ENCODE results near the gene SYAP1. TPM values are rescaled to one million over a fixed set of nuclear protein-coding genes. Genes with fewer than 3 reads are reported as not detected.

The SYAP1 gene
- total RNA-seq, 4 donors from 2014 or later, result 25.4 to 39.1 (median 30.4) TPM

- peaks cover 0 to 91% of the 10 kb centered on the region in 2 donors for H3K36me3 ChIP-seq
- no peaks in the 10 kb centered on the region for H3K9me3 ChIP-seq
- no peak overlapping the region for H3K4me3 ChIP-seq
- no peaks in the 10 kb centered on the region for H3K4me1 ChIP-seq
- ATAC-seq, result no peak
- no peak for TF ChIP-seq POLR2AphosphoS5 (IDR thresholded peaks at IDR 0.05)
- WGBS, 2 donors (ENCODE audit: low coverage in 1 of 2), result no CpG with 5 or more reads among the region's 5 CpGs
- no peaks in the 10 kb centered on the region for H3K27me3 ChIP-seq
- no peak overlapping the region for H3K27ac ChIP-seq
Measured at GRCh38 chrX:16745102-16745501, 25.7 kb downstream of the SYAP1 start.

- WGBS, 2 donors (ENCODE audit: low coverage in 1 of 2), result 94 to 100% methylated on average over 1 to 4 of the region's 5 CpGs
- H3K36me3 ChIP-seq, result peaks cover 0 to 94% of the 10 kb centered on the region in 2 donors
- no peak overlapping the region for H3K27ac ChIP-seq
- H3K4me3 ChIP-seq, result no peak overlapping the region
- no peaks in the 10 kb centered on the region for H3K27me3 ChIP-seq
- ATAC-seq, result no peak
- H3K9me3 ChIP-seq, result no peaks in the 10 kb centered on the region
- no peak for TF ChIP-seq POLR2A (IDR thresholded peaks at IDR 0.05)
- TF ChIP-seq EP300 (IDR thresholded peaks at IDR 0.05), result no peak
- no peak for TF ChIP-seq POLR2AphosphoS5 (IDR thresholded peaks at IDR 0.05)
- no peak for TF ChIP-seq CTCF (IDR thresholded peaks at IDR 0.05)
- no peaks in the 10 kb centered on the region for H3K4me1 ChIP-seq
Measured at GRCh38 chrX:16745659-16746058, 26.2 kb downstream of the SYAP1 start.

GRCh38 chrX:16748425-16748824 lies 29.0 kb downstream of the SYAP1 start:
- ATAC-seq, result no peak
- no peak overlapping the region for H3K4me3 ChIP-seq
- peaks cover 0 to 73% of the 10 kb centered on the region in 2 donors for H3K36me3 ChIP-seq
- no peaks in the 10 kb centered on the region for H3K27me3 ChIP-seq
- no peak overlapping the region for H3K27ac ChIP-seq
- H3K4me1 ChIP-seq, result no peaks in the 10 kb centered on the region
- WGBS, 2 donors (ENCODE audit: low coverage in 1 of 2), result 78 to 95% methylated on average over 2 of the region's 5 CpGs
- TF ChIP-seq CTCF (IDR thresholded peaks at IDR 0.05) (no peak), POLR2AphosphoS5 (IDR thresholded peaks at IDR 0.05) (no peak), POLR2A (IDR thresholded peaks at IDR 0.05) (no peak), EP300 (IDR thresholded peaks at IDR 0.05) (no peak)
- H3K9me3 ChIP-seq, result no peaks in the 10 kb centered on the region

GRCh38 chrX:16750136-16750535 lies 30.7 kb downstream of the SYAP1 start:
- no peak for ATAC-seq

GRCh38 chrX:16754019-16754418 lies 34.6 kb downstream of the SYAP1 start:
- Histone ChIP-seq H3K27me3 (no peaks in the 10 kb centered on the region), H3K27ac (no peak overlapping the region), H3K4me3 (no peak overlapping the region), H3K9me3 (no peaks in the 10 kb centered on the region), H3K4me1 (no peaks in the 10 kb centered on the region), H3K36me3 (peaks cover 0 to 70% of the 10 kb centered on the region in 2 donors)
- TF ChIP-seq POLR2A (IDR thresholded peaks at IDR 0.05), result no peak
- no peak for TF ChIP-seq CTCF (IDR thresholded peaks at IDR 0.05)
- TF ChIP-seq EP300 (IDR thresholded peaks at IDR 0.05), result no peak
- TF ChIP-seq POLR2AphosphoS5 (IDR thresholded peaks at IDR 0.05), result no peak
- ATAC-seq, result no peak
- WGBS, 2 donors (ENCODE audit: low coverage in 1 of 2), result 89 to 100% methylated on average over 1 to 2 of the region's 2 CpGs

More at GRCh38 chrX:16750136-16750535, 30.7 kb downstream of the SYAP1 start:
- Histone ChIP-seq H3K4me1 (no peaks in the 10 kb centered on the region), H3K27me3 (no peaks in the 10 kb centered on the region), H3K36me3 (peaks cover 0 to 66% of the 10 kb centered on the region in 2 donors), H3K27ac (no peak overlapping the region), H3K4me3 (no peak overlapping the region), H3K9me3 (no peaks in the 10 kb centered on the region)
- TF ChIP-seq CTCF (IDR thresholded peaks at IDR 0.05) (no peak), POLR2A (IDR thresholded peaks at IDR 0.05) (no peak), EP300 (IDR thresholded peaks at IDR 0.05) (no peak), POLR2AphosphoS5 (IDR thresholded peaks at IDR 0.05) (no peak)
- 91 to 96% methylated on average over 4 of the region's 7 CpGs for WGBS, 2 donors (ENCODE audit: low coverage in 1 of 2)

Data from gastroesophageal sphincter (tissue), 4 donors.